Islet precursor cell (in vitro differentiated cells): ENCODE data around the gene NEU2.
A peak's percentile ranks its signal among the peaks of the same experiment; 100 is the strongest.
"Not testable (repeated sequence)": the region's sequence is repeated elsewhere in the genome, so short reads cannot be mapped to it uniquely, and the experiment has no call there.

Source experiments
- DNase-seq: peaks from one replicate; pipeline ENCODE4 v3.0.0-alpha.2; 2018

Gene NEU2

DNA sequence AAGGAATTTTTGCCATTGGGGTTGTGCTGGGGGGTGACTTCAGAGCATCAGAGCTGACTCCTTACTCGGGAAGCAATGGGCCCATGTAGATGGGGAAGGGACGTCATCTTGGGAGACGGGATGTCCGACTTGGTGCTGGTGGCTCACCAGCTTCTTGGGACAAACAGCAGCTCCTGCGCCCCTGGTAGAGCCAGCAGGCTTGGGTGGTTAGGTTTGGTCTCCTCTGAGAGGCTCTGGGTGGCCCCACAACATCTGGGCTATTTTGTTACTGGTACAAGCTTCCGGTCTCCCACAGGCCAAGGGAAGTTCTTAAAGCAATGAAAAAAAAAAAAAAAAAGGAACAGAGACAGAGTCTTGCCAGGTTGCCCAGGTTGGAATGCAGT is 21.2 kb upstream of the NEU2 start:
- DNase-seq: no peak

DNA sequence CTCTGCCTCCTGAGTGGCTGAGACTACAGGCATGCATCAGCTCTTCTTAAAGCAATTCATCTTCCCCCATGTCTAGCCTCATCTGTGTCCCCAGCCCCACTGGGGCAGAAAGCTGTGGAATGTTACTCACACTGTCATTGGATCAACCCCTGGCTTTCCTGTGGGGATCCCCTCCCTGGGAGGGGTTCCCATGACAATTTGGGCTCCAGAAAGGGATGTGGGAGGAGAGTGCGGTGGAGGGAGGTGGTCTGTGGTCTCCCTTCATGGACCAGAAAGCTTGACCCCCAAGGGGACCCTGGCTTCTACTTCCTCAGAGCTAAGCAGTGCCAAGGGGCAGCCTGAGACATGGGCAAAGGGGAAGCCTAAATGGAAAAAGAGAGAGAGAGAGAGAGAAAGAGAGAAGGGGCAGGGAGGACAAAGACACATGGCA is 20.8 kb upstream of the NEU2 start:
- no peak for DNase-seq

DNA sequence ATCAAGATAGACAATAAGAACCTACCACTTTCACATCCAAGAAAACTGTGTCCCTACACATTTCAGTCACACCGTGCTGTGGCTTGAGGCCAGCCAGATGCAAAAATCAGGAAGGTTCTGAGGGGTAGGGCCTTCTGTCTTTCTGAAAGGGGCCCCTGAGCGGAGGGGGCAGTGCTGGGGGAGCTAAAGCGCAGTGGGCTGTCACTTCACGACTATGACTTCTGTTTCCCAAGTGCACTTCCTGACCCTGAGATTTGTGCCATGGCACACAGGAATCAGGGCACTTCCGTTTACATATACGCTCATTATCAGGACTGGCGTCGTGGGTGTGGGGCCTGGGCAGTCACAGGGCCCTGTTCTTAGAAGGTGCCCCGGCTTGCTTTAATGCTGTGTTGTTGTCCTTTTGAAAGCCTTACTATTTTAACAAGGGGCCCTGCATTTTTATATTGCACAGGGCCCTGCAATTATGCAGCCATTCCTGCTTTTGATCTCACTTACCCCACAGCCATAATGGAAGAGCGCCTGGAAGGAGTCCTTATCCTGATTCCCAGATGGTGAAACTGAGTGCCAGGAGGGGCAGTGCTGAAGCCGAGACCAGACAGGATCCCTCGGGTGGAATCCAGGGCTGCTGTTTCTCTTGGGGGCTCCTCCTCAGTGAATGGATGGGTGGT is 20.0 kb upstream of the NEU2 start:
- peak; percentile 50 for DNase-seq

- no peak for DNase-seq
These were observed 19.4 kb upstream of the NEU2 start, which contains the start of gene NGEF for GRCh38 chr2:233013027-233013461. NGEF (minus strand) TSS chr2:233013256; CDS start chr2:232974890, 38,366 bp downstream.

DNA sequence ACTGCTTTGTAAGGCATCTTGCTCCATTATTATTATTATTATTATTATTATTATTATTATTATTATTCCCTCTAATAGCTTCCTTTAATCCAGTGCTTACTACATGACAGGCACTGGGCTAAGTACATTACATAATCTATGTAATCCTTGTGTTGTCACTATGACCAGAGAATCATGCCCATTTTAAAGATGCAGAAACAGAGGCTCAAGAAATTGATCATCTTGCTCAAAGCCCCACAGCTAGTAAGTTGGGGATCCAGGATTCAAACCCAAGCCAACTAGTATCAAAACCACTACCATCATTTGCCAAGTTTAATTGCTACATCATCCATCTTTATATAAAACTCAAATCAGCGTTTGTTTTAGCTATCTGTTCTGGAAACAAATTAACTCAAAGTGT is 18.8 kb upstream of the NEU2 start:
- DNase-seq: no peak

DNA sequence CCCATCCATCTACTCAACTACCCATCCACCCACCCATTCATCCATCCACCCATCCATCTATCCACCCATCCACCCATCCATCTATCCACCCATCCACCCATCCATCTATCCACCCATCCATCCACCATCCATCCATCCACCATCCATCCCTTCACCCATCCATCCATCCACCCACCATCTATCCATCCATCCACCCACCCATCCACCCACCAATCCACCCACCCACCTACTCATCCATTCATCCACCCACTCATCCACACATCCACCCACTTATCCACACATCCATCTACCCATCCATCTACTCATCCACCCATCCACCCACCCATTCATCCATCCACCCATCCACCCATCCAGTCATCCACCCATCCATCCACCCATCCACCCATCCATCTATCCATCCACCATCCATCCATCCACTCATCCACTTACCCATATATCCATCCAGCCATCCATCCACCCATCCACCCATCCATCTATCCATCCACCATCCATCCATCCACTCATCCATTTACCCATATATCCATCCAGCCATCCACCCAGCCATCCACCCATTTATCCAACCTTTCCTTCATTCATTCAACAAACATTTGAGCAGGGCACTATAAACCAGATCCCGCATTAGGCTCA is 17.3 kb upstream of the NEU2 start:
- peak; percentile 4 for DNase-seq

DNA sequence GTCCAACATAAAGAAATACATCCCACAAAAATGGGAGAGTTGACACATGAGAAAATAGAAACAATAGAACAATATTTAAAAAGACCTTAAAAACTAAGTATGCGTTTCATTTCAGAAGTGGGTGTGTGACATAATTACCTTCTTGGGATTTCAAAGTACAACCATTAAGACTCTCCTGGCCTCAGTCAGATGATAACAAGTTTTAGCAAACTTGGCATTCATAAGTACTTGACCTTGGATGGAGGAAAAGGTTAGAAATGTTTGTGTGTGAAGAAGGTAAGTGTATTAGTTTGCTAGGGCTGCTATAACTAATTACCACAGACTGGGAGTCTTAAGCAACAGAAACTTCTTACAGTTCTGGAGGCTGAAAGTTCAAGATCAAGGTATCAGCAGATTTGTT is 14.5 kb upstream of the NEU2 start:
- DNase-seq: no peak

GRCh38 chr2:233019610-233020009 is 12.9 kb upstream of the NEU2 start:
- not testable (repeated sequence) for DNase-seq

DNA sequence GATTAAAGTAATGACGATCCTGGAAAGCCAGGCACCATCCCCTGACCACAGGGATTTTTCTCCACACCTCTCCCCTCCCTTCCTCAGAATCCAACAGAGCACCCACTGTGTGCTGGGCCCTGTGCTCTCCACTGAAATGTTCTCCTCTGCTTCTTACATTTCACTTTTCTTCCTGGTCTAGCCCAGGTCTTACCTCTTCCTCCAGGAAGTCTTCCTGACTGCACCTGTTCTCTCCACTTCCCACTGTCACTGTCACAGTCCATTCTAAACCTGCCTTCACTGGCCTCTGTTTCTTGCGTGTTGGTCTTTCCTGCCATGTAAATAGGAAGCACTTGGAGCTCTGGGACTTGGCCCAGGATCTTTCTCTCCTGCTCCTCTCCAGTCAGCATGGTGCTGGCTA is 12.0 kb upstream of the NEU2 start:
- DNase-seq: no peak

- DNase-seq: no peak
These were observed 10.7 kb upstream of the NEU2 start for GRCh38 chr2:233021771-233022170.

DNA sequence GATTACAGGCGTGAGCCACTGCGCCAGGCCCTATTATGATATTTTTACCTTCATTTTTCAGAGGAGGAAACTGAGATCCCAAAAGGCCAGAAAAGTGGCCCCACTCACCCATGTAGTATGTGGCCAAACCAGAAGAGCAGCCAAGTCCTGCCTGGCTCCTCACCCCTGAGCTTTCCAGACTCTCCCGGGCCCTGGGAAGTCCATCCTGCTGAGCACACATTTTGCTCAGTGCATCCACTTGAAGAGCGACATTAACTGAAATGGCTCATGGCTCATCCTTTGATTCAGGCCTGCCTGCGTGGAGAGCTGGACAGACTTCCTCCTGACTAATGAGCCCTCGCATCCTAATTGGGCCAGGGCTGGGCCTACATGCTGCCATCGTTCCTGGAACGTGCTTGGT is 9.9 kb upstream of the NEU2 start:
- peak; percentile 85 for DNase-seq

DNA sequence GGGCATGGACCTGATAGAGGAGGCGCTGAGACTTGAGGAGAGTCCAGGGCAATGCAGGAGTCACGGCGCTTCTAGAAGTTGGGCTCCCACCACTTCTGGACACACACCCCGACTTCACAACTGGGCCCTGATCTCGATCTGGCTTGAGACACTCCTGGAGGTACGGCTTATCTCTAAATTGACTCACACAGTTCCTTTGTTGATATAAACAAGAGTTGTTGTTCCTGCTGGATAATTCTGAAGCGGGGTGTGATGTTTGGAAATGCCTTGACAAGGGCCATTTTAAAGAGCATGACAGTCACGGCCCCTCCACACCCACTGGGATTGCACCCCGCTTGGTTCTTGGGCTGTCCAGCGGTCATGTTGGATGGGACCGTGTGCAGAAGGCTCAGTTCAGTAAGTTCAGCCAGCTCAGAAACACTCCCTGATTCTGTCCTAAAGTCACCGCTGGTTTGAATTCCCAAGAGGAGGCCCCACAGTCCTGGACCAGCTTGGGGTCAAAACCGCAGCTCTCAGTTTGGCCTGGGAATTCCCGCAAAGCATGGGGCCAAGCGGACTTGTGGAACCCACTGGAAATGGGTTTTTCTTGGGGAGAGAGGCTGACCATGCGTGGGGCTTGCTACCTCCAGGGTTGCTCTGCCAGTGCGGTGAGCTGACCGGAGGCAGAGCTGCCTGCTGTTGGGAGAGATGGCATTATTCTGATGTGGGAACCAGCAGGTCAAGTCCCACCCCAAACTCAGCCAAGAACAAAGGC is 9.3 kb upstream of the NEU2 start:
- DNase-seq: no peak

GRCh38 chr2:233023761-233024410 is 8.6 kb upstream of the NEU2 start:
- DNase-seq: no peak

DNA sequence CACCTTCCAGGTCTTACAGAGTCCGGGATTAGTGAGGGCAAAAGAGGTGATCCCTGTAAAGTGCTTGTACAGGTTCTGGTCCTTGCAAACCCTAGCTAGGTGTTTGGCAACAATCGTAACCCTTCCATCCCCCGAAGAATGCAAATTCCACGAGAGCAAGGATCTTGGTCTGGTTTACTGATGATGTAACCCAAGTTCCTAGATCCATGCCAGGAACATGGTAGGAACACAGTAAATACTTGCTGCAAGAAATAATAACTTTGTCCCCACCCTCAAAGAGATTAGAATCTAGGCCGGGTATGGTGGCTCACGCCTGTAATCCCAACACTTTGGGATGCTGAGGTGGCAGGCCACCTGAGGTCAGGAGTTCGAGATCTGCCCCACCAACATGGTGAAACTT is 6.8 kb upstream of the NEU2 start:
- no peak for DNase-seq

DNA sequence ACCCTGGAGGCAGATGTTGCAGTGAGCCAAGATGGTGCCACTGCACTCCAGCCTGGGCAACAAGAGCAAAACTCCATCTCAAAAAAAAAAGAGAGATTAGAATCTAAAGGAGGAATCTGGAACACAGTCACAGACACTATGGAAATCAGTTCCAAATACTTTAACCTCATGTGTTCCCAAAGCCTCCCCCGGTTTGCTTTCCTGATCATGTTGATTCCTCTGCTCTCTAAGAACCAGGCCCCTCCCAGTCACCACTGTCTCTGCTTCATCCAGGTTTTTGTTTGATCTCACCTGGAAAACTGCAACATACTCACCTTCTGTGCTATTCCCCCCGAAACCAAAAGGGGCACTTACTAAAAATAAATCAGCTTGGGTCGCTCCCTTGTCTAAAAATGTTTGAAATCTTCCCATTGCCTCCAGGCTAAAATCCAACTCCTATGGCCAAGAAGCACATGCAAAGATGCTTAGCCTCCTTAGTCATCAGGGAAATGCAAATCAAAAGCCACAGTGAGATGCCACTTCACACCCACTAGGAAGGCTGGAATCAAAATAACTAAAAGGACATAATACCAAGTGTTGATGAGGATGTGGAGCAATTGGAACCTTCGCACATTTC is 6.2 kb upstream of the NEU2 start:
- peak; percentile 71 for DNase-seq

- DNase-seq: no peak
These were observed 3.2 kb upstream of the NEU2 start for GRCh38 chr2:233029321-233029720.

DNA sequence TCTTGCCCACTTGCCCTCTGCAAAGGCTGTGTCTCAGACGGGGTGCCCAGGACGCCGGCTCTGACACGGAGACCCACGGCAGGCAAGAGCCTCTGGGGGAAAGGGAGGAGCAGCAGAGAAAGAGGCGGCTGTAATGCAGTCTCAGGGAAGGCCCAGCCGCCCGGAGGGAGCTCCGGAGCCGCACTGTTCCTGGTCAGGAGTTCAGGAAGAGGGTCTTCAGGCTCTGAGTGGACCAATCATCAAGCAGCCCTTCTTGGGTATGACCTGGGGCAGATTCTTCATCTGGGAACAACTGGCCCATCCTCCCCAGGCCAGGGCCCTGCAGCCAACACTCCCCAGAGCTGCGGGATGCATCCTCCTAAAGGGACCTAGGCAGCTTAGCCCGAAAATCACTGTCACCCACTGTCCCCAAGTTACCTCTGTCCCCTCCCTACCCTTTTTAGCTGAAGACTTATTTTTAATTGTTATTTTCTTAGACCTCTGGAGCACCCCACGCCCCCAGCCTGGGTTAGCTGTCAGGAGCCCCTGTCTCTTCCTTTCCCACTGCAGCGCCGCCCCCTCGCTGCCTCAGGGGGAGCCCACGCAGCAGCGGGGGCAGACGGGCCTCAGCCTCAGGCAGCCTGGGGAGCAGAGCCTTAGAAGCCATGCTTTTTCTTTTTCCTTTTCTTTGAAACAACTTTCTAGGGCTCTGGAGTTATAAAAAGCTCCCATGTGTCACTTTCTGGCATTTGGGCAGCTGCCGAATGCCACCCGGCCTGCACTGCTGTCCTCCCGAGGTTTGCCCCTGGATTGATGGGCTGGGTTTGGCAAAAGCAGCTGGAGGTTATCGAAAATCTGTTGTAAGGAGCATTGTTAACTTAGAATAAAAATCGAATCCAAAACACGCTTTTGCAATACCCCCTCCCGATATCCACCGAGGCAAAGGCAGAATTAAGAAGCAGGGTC is 644 bp upstream of the NEU2 start:
- DNase-seq: no peak

GRCh38 chr2:233033672-233034071 is 1.2 kb downstream of the NEU2 start:
- no peak for DNase-seq

DNA sequence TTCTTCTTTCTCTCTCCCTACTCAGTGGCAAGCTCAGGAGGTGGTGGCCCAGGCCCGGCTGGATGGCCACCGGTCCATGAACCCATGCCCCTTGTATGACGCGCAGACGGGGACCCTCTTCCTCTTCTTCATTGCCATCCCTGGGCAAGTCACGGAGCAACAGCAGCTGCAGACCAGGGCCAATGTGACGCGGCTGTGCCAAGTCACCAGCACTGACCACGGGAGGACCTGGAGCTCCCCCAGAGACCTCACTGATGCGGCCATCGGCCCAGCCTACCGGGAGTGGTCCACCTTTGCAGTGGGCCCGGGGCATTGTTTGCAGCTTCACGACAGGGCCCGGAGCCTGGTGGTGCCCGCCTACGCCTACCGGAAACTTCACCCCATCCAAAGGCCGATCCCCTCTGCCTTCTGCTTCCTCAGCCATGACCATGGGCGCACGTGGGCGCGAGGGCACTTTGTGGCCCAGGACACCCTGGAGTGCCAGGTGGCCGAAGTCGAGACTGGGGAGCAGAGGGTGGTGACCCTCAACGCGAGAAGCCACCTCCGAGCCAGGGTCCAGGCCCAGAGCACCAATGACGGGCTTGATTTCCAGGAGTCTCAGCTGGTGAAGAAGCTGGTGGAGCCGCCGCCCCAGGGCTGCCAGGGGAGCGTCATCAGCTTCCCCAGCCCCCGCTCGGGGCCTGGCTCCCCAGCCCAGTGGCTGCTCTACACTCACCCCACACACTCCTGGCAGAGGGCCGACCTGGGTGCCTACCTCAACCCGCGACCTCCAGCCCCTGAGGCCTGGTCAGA is 1.8 kb downstream of the NEU2 start:
- DNase-seq: no peak

DNA sequence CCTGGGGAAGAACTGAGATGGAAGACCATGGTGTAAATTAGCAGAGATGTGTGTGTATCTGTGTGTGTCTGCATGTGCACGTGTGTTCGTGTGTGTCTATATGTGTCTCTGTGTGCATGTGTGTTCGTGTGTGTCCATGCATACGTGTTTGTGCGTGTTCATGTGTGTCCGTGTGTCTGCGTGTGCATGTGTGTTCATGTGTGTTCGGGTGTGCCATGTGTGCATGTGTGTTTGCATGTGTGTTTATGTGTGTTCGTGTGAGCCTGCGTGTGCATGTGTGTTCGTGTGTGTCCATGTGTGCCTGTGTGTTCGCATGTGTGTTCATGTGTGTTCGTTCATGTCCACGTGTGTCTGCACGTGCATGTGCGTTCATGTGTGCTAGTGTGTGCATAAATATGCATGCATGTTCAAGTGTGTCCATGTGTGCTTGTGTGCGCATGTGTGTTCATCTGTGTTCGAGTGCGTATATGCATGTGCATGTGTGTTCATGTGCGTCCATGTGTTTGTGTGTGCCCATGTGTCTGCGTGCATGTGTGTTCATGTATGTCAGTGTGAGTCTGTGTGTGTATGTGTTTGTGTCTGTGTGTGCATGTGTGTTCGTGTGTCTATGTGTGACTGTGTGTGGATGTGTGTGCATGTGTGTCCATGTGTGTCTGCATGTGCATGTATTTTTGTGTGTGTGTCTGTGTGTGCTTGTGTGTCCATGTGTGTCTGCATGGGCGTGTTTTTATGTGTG is 3.1 kb downstream of the NEU2 start:
- no peak for DNase-seq
